B cell (primary cell): ENCODE data around the gene ERC2. TPM values are rescaled to one million over a fixed set of nuclear protein-coding genes. Genes with fewer than 3 reads are reported as not detected.

Experiments used
- ATAC-seq: fragments of 200-7000 bp; cut with Tn5 transposase; one replicate; pipeline ENCODE4 v1.10.0; 2021; ENCODE audit warnings: low read depth, mild to moderate bottlenecking, moderate number of reproducible peaks, moderate library complexity
- CTCF ChIA-PET: fragments of 350-600 bp; sonication (Branson Sonifier 250); formaldehyde crosslinking; loops from one replicate; lab custom pipeline; 2021; ENCODE audit warnings: antibody characterized with exemption, inconsistent platforms; lab: Charles Lee
- POLR2A ChIA-PET: fragments of 350-600 bp; sonication (Branson Sonifier 250); formaldehyde crosslinking; loops from one replicate; lab custom pipeline; 2021; ENCODE audit warnings: antibody characterized with exemption; lab: Charles Lee
- DNase-seq: peaks from one replicate; pipeline ENCODE4 v3.0.0; 2013
- H2AFZ ChIP-seq: 2 replicates; pipeline ENCODE4 v1.6.1; 2012; ENCODE audit warnings: mild to moderate bottlenecking, low read depth, low read length; ENCODE audit not compliant: insufficient read depth, poor library complexity, severe bottlenecking
- H3K27ac ChIP-seq, 2 donors: 1 replicate in 1 of 2; 2 replicates in 1 of 2; pipeline ENCODE4 v1.5.1; 2012 to 2013; ENCODE audit warnings: low read length in 2 of 2, mild to moderate bottlenecking in 2 of 2, moderate library complexity in 1 of 2
- H3K27me3 ChIP-seq, 4 experiments: fragments of 200-600 bp in 1 of 4; sonication (generic) in 1 of 4; replicated peaks in 1 of 4; 1 replicate in 2 of 4; 2 replicates in 2 of 4; pipeline versions ENCODE4 v1.6.1 to v1.7.0; 2013 to 2016; ENCODE audit warnings: low read length in 3 of 4, mild to moderate bottlenecking in 2 of 4, mixed read lengths in 1 of 4, moderate library complexity in 1 of 4; ENCODE audit not compliant: insufficient read depth in 4 of 4, control insufficient read depth in 3 of 4; ENCODE audit errors: control extremely low read depth in 1 of 4
- H3K36me3 ChIP-seq, 2 experiments: replicated peaks in 1 of 2; 1 replicate in 1 of 2; 2 replicates in 1 of 2; pipeline versions ENCODE4 v1.6.1 to v1.7.1; 2013; ENCODE audit warnings: low read length in 1 of 2; ENCODE audit not compliant: insufficient read depth in 2 of 2, control insufficient read depth in 1 of 2; ENCODE audit errors: control extremely low read depth in 1 of 2, extremely low read depth in 1 of 2
- H3K4me1 ChIP-seq, 2 donors: fragments of 200-600 bp in 1 of 2; sonication (generic) in 1 of 2; 1 replicate in 1 of 2; 2 replicates in 1 of 2; pipeline versions ENCODE4 v1.5.1 to v1.6.1; 2013 to 2017; ENCODE audit warnings: low read length in 2 of 2; ENCODE audit not compliant: control insufficient read depth in 2 of 2, insufficient read depth in 2 of 2
- H3K4me2 ChIP-seq: replicated peaks from 2 replicates; pipeline ENCODE3; 2012; ENCODE audit warnings: mild to moderate bottlenecking, low read depth, low read length; ENCODE audit not compliant: poor library complexity, severe bottlenecking
- H3K4me3 ChIP-seq, 5 experiments: fragments of 200-600 bp in 1 of 5; sonication (generic) in 1 of 5; 1 replicate in 3 of 5; 2 replicates in 2 of 5; pipeline versions ENCODE4 v1.5.1 to v1.7.0; 2011 to 2016; ENCODE audit warnings: low read length in 4 of 5, mild to moderate bottlenecking in 4 of 5, low read depth in 2 of 5, control low read depth in 1 of 5, moderate library complexity in 1 of 5; ENCODE audit not compliant: insufficient read depth in 1 of 5; ENCODE audit errors: control extremely low read depth in 1 of 5, extremely low read depth in 1 of 5
- H3K79me2 ChIP-seq: fragments of 200-600 bp; sonication (generic); one replicate; pipeline ENCODE4 v1.6.0; 2016; ENCODE audit warnings: low read length; ENCODE audit not compliant: control insufficient read depth, insufficient read depth
- H3K9ac ChIP-seq: fragments of 200-600 bp; sonication (generic); 2 replicates; pipeline ENCODE4 v1.6.1; 2017; ENCODE audit warnings: mild to moderate bottlenecking, low read length, moderate library complexity
- H3K9me3 ChIP-seq, 3 donors: one replicate each; pipeline versions ENCODE4 v1.6.1 to v1.7.1; 2013; ENCODE audit warnings: low read length in 2 of 3; ENCODE audit not compliant: control insufficient read depth in 2 of 3, insufficient read depth in 1 of 3; ENCODE audit errors: control extremely low read depth in 1 of 3
- H4K20me1 ChIP-seq: 2 replicates; pipeline ENCODE4 v1.6.0; 2012; ENCODE audit warnings: mild to moderate bottlenecking, low read length; ENCODE audit not compliant: insufficient read depth, control insufficient read depth, poor library complexity, severe bottlenecking
- H3K27ac Mint-ChIP-seq: one replicate; pipeline ENCODE4 v1.8.0; 2021; ENCODE audit warnings: mixed read lengths
- H3K27me3 Mint-ChIP-seq: one replicate; pipeline ENCODE4 v1.8.0; 2021; ENCODE audit warnings: mixed read lengths
- H3K4me1 Mint-ChIP-seq: one replicate; pipeline ENCODE4 v1.8.0; 2021; ENCODE audit warnings: mixed read lengths
- H3K4me3 Mint-ChIP-seq: one replicate; pipeline ENCODE4 v1.8.0; 2021; ENCODE audit warnings: mixed read lengths
- H3K9me3 Mint-ChIP-seq: one replicate; pipeline ENCODE4 v1.8.0; 2022; ENCODE audit warnings: mixed read lengths; ENCODE audit not compliant: insufficient read depth
- CTCF ChIP-seq: fragments of 200-600 bp; IDR thresholded peaks from one replicate; pipeline ENCODE4 v1.8.0; 2022; ENCODE audit warnings: antibody characterized with exemption, mild to moderate bottlenecking
- EZH2 ChIP-seq: IDR thresholded peaks from 2 replicates; pipeline ENCODE4 v1.6.1; 2012; ENCODE audit warnings: borderline replicate concordance, low read depth, mild to moderate bottlenecking, moderate library complexity, low read length; ENCODE audit not compliant: insufficient read depth, poor library complexity, severe bottlenecking
- intact Hi-C: fragments of 100-400 bp; cut with micrococcal nuclease; formaldehyde crosslinking; loops from one replicate; pipeline ENCODE4 v1.10.0; 2022
- polyA plus RNA-seq: library from polyadenylated mRNA; depleted of rRNA; stranded (reverse); fragments of >200 nt; gene quantifications from 2 replicates; pipeline ENCODE4 v1.2.3, GENCODE V29; 2012
- small RNA-seq: library from RNA; depleted of rRNA; stranded (forward); fragments of <200 nt; gene quantifications from one replicate; pipeline ENCODE3, GENCODE V24; 2012; ENCODE audit warnings: low replicate concordance, low read depth; ENCODE audit not compliant: insufficient read length
- total RNA-seq, 2 donors: library from RNA; stranded (reverse); fragments of 120-200 nt in 1 of 2; gene quantifications; 1 replicate in 1 of 2; 2 replicates in 1 of 2; pipeline versions ENCODE4 v1.2.3 to v1.2.4, GENCODE V29; 2013 to 2022

Gene ERC2
- total and polyA plus RNA-seq, 2 donors (not counting 1 experiment from before 2014, with no cell fraction given): not detected

- H3K27me3 Mint-ChIP-seq: peaks cover 7% of the 10 kb centered on the region
- Histone ChIP-seq H3K36me3 (no peaks in the 10 kb centered on the region), H3K27me3 (no peaks in the 10 kb centered on the region), H3K4me3 (no peak overlapping the region), H3K4me1 (no peaks in the 10 kb centered on the region), H3K4me2 (no peak overlapping the region), H2AFZ (no peak overlapping the region), H3K27ac (no peak overlapping the region), H3K9me3 (peaks cover 0 to 7% (median 0%) of the 10 kb centered on the region in 3 donors), H3K9ac (no peak overlapping the region), H3K79me2 (no peaks in the 10 kb centered on the region), H4K20me1 (no peaks in the 10 kb centered on the region)
- H3K4me3 Mint-ChIP-seq: no peak overlapping the region
- CTCF ChIA-PET: no interaction called here
- intact Hi-C loops: no loop called here
- ATAC-seq: no peak
- no peaks in the 10 kb centered on the region for H3K4me1 Mint-ChIP-seq
- H3K27ac Mint-ChIP-seq: no peak overlapping the region
- TF ChIP-seq CTCF (no peak), EZH2 (no peak)
- POLR2A ChIA-PET: no interaction called here
- peaks cover 2% of the 10 kb centered on the region for H3K9me3 Mint-ChIP-seq
- DNase-seq: no peak
Measured at GRCh38 chr3:55459838-55460237, 1008.4 kb downstream of the ERC2 start.

Small RNAs within 50 kb of the gene (small RNA-seq; reads per million reads assigned to genes)
- gene MIR3938 (not detected), gene RNA5SP133 (not detected)

Other genes starting within 250 kb of the ERC2 start
- 51.7 and 53.7 TPM in 2 replicates for gene CCDC66, start 88.7 kb upstream of the ERC2 start, total RNA-seq
- gene CCDC66, start 88.7 kb upstream of the ERC2 start, polyA plus RNA-seq: 12.3 and 15.7 TPM in 2 replicates
- 99.5 and 105 TPM in 2 replicates for gene TASOR, start 214.8 kb upstream of the ERC2 start, total RNA-seq
- 30.9 and 45.1 TPM in 2 replicates for gene TASOR, start 214.8 kb upstream of the ERC2 start, polyA plus RNA-seq